Pancreas (tissue), 10 donors: ENCODE data around the gene NR1I3. TPM values are rescaled to one million over a fixed set of nuclear protein-coding genes. Genes with fewer than 3 reads are reported as not detected.

ENCODE experiments used
- ATAC-seq, 4 donors: fragments of 200-7000 bp; cut with Tn5 transposase; one replicate each; pipeline versions ENCODE4 v1.8.0 to v1.9.1; 2020; ENCODE audit warnings: mild to moderate bottlenecking in 4 of 4, moderate library complexity in 4 of 4
- DNase-seq, 6 donors: peaks; one replicate each; pipeline ENCODE4 v3.0.0-alpha.2; 2020
- FAIRE-seq: peaks from 2 replicates; lab custom pipeline; 2012; peaks lifted over from hg19 to GRCh38; lab: Jason Lieb, UNC
- H3K27ac ChIP-seq, 4 donors: fragments of 200-600 bp; sonication (generic); 1 replicate in 3 of 4; 2 replicates in 1 of 4; pipeline versions ENCODE4 v1.5.0 to v1.8.0; 2020
- H3K27me3 ChIP-seq, 4 donors: fragments of 200-600 bp; one replicate each; pipeline ENCODE4 v1.8.0; 2021
- H3K36me3 ChIP-seq, 3 donors: fragments of 200-600 bp; sonication (generic) in 1 of 3; one replicate each; pipeline versions ENCODE4 v1.5.0 to v1.8.0; 2020 to 2021
- H3K4me1 ChIP-seq, 3 donors: fragments of 200-600 bp; one replicate each; pipeline ENCODE4 v1.8.0; 2021
- H3K4me3 ChIP-seq, 4 donors: fragments of 200-600 bp; sonication (generic) in 2 of 4; one replicate each; pipeline versions ENCODE4 v1.5.0 to v1.8.0; 2020 to 2021
- H3K9me3 ChIP-seq, 4 donors: fragments of 200-600 bp; one replicate each; pipeline ENCODE4 v1.8.0; 2021
- CTCF ChIP-seq, 4 donors: fragments of 200-600 bp; sonication (generic) in 3 of 4; IDR thresholded peaks; one replicate each; pipeline versions ENCODE4 v1.5.0 to v1.8.0; 2021; ENCODE audit warnings: antibody characterized with exemption in 4 of 4
- WGBS, 2 donors: extraction: QIAGEN DNeasy Blood & Tissue Kit; methylation state at CpG; one replicate each; pipeline ENCODE4 v1.1.7; 2013; 5-methylcytosine and 5-hydroxymethylcytosine counted together
- intact Hi-C, 3 donors: fragments of 100-400 bp; cut with DNase I; formaldehyde crosslinking; loops; one replicate each; pipeline versions ENCODE4 v1.11.1 to v1.14.2; 2022
- polyA plus RNA-seq, 2 donors: library from polyadenylated mRNA; stranded (reverse); fragments of 200-250 nt; gene quantifications; one replicate each; pipeline ENCODE4 v1.2.3, GENCODE V29; 2013
- total RNA-seq, 6 donors: library from RNA; stranded (reverse); fragmentation: NEBNext Ultra II Directional in 4 of 6; extraction: Animal tissue kit (Norgen Biotek cat#: 25700) in 4 of 6; gene quantifications; one replicate each; pipeline versions ENCODE4 v1.2.1 to v1.2.4, GENCODE V29; 2021 to 2023
- donor health status: healthy with polysubstance abuse.
- donor health status: DM: no; HTN: no; CAD: no; lungs with moderate emphysema.
- donor health status: DM: no; HTN: no; CAD: no.
- donor health status: control.
- donor health status: control.
- donor health status: Bipolar disorder and iron deficiency.
- donor health status: DM: yes; HTN: yes; CAD: no.
- donor health status: DM: no; HTN: no; CAD: no.
- donor health status: DM: no; HTN: no; CAD: no.
- donor health status: DM: yes; HTN: yes; CAD: no.

NR1I3 gene
- total and polyA plus RNA-seq, 8 donors = 0.15 TPM; not detected in 7

GRCh38 chr1:161282991-161283390 is 45.0 kb upstream of the NR1I3 start:
- ATAC-seq = no peak
- Histone ChIP-seq H3K27ac (no peak overlapping the region), H3K9me3 (no peaks in the 10 kb centered on the region), H3K27me3 (no peaks in the 10 kb centered on the region), H3K36me3 (no peaks in the 10 kb centered on the region), H3K4me1 (no peaks in the 10 kb centered on the region), H3K4me3 (no peak overlapping the region)
- no peak for FAIRE-seq
- WGBS, 2 donors = 95 to 100% methylated on average over 1 of the region's 1 CpG
- no peak for DNase-seq
- intact Hi-C loops = loop anchor here in 1 of 3 donors (10.0 kb wide), 1 partner anchor 48 kb away; the partner anchor contains the start of gene NR1I3
- TF ChIP-seq CTCF (IDR thresholded peaks at IDR 0.05) = no peak

- H3K36me3 ChIP-seq = no peaks in the 10 kb centered on the region
- no peak for TF ChIP-seq CTCF (IDR thresholded peaks at IDR 0.05)
- H3K27ac ChIP-seq = no peak overlapping the region
- 9 to 18% methylated on average over 3 of the region's 3 CpGs for WGBS, 2 donors
- H3K9me3 ChIP-seq = no peaks in the 10 kb centered on the region
- peaks cover 0 to 8% (median 0%) of the 10 kb centered on the region in 3 donors for H3K4me1 ChIP-seq
- ATAC-seq = peak; percentile 87 to 99 (median 94)
- no peak overlapping the region for H3K4me3 ChIP-seq
- peak in 4 of 6 donors; percentile 36 to 62 (median 54) for DNase-seq
- no peaks in the 10 kb centered on the region for H3K27me3 ChIP-seq
- intact Hi-C loops = no loop called here
- no peak for FAIRE-seq
These were observed 36.9 kb upstream of the NR1I3 start for GRCh38 chr1:161274874-161275273.

- Histone ChIP-seq H3K27me3 (no peaks in the 10 kb centered on the region), H3K9me3 (no peaks in the 10 kb centered on the region), H3K4me1 (peaks cover 0 to 8% (median 0%) of the 10 kb centered on the region in 3 donors), H3K4me3 (no peak overlapping the region), H3K36me3 (no peaks in the 10 kb centered on the region), H3K27ac (no peak overlapping the region)
- intact Hi-C loops = no loop called here
- FAIRE-seq = no peak
- TF ChIP-seq CTCF (IDR thresholded peaks at IDR 0.05) = no peak
- no peak for DNase-seq
- WGBS, 2 donors = 36 to 42% methylated on average over 3 of the region's 3 CpGs
- ATAC-seq = peak in 1 of 4 donors; percentile 15
These were observed 35.4 kb upstream of the NR1I3 start for GRCh38 chr1:161273402-161273801.

- 78 to 93% methylated on average over 3 of the region's 3 CpGs for WGBS, 2 donors
- DNase-seq (no peak), FAIRE-seq (no peak), ATAC-seq (peak in 2 of 4 donors; percentile 29 to 31)
- H3K9me3 ChIP-seq = no peaks in the 10 kb centered on the region
- H3K27me3 ChIP-seq = no peaks in the 10 kb centered on the region
- no peak overlapping the region for H3K4me3 ChIP-seq
- H3K27ac ChIP-seq = no peak overlapping the region
- intact Hi-C loops = no loop called here
- H3K4me1 ChIP-seq = no peaks in the 10 kb centered on the region
- no peak for TF ChIP-seq CTCF (IDR thresholded peaks at IDR 0.05)
- no peaks in the 10 kb centered on the region for H3K36me3 ChIP-seq
These were observed 29.3 kb upstream of the NR1I3 start for GRCh38 chr1:161267321-161267720.

GRCh38 chr1:161266836-161267235 is 28.8 kb upstream of the NR1I3 start:
- Histone ChIP-seq H3K9me3 (no peaks in the 10 kb centered on the region), H3K4me1 (no peaks in the 10 kb centered on the region), H3K4me3 (no peak overlapping the region), H3K36me3 (no peaks in the 10 kb centered on the region), H3K27ac (no peak overlapping the region), H3K27me3 (no peaks in the 10 kb centered on the region)
- FAIRE-seq (no peak), ATAC-seq (peak in 1 of 4 donors; percentile 30), DNase-seq (no peak)
- WGBS, 2 donors = 53 to 56% methylated on average over 2 of the region's 2 CpGs
- intact Hi-C loops = no loop called here
- TF ChIP-seq CTCF (IDR thresholded peaks at IDR 0.05) = no peak
